Middle frontal gyrus (tissue), 1 donor: ENCODE measurements around the gene OLFML2B.
A peak's percentile ranks its signal among the peaks of the same experiment; 100 is the strongest.

Experiments used
- DNase-seq: peaks from one replicate; pipeline ENCODE4 v3.0.0-alpha.2; 2015; ENCODE audit warnings: low spot score; ENCODE audit errors: extremely low spot score

The OLFML2B gene

DNA sequence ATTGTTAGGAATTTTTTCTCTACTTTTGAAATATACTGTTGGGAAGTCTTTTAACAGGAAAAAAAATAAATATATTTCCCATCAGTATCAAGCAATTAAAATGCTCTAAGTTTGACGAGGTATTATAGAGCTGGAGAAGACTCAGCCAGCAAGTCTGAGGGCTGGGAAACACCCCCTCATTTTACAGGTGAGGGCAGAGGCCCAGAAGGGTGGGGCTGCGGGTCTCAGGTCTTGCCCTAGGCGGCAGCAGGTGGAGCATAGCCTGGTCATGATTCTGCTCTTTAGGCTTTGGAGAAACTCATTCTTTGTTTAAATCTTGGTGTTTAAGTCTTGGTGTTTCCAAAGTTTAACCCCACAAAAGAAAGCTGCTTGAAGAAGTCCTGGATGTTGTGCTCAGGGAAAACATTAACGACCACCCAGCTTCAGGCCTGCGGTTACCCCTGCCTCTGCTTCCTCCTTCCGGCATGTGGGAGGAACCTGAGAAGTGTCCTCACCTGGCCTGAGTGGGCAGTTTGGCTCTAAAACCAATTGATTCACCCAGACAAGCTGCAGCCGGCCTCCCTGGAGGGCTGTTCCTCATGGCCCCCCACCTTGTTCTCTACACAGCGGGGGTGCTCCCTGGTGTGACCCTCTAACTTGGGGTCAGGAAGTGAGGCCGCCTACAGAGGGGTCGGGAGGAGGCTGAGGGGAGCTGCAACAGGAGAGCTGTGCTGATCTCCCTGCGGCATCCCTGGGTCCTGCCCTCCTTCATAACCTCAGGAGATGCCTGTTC lies 41.7 kb downstream of the OLFML2B start:
- no peak for DNase-seq

DNA sequence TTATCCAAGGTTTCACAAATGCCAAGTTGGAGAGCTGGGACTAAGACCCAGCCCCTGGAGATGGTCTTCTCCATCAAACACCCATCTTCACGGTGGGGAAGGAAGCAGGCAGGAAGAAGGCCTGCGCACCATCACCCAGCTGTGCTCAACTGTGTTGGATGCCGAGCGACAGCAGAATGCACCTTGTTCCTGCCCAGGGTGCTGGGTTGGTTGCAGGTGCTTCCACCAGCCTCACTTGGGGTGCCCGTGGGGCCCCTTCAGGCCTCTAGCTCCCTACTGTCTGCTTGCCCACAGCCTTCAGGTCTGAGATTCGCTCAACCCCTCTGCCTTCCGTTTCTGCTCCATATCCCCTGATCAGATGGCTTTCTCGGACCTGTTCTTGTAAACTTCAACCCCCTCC lies 42.5 kb downstream of the OLFML2B start:
- no peak for DNase-seq

DNA sequence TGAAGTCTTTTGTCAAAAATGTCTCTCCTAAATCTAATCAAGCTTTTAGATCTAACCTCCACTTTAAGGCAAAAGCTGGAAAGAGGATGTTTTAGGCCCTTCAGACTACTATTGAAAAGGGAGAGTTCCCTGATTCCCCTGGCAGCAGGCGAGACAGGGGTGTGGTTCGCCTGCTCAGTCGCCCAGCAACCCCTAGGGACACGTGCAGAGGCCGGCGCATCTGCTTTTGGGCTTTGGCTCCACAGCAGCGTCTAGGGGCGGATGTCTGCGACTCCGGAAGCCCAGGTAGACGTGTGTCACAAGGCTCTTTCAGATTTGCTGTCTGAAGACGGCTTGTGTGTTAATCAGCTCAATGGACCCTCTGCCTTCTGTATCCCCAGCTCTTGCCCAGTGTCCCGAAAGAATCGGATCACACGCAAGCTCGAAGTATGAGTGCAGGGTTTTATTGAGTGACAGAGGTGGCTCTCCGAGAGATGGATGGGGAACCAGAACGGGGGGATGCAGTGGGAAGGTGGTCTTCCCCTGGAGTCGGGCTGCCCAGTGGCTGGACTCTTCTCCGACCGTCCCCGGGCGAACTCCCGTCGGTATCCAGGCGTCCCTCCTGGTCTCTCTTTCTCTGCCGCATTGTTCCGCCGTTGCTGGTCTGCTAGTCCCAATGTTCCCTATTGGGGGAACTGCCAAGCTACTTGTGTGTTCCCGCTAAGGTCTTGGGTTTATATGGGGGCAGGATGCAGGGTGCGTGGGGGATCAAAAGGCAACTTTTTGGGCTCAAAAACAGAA lies 45.5 kb downstream of the OLFML2B start:
- DNase-seq, result no peak

DNA sequence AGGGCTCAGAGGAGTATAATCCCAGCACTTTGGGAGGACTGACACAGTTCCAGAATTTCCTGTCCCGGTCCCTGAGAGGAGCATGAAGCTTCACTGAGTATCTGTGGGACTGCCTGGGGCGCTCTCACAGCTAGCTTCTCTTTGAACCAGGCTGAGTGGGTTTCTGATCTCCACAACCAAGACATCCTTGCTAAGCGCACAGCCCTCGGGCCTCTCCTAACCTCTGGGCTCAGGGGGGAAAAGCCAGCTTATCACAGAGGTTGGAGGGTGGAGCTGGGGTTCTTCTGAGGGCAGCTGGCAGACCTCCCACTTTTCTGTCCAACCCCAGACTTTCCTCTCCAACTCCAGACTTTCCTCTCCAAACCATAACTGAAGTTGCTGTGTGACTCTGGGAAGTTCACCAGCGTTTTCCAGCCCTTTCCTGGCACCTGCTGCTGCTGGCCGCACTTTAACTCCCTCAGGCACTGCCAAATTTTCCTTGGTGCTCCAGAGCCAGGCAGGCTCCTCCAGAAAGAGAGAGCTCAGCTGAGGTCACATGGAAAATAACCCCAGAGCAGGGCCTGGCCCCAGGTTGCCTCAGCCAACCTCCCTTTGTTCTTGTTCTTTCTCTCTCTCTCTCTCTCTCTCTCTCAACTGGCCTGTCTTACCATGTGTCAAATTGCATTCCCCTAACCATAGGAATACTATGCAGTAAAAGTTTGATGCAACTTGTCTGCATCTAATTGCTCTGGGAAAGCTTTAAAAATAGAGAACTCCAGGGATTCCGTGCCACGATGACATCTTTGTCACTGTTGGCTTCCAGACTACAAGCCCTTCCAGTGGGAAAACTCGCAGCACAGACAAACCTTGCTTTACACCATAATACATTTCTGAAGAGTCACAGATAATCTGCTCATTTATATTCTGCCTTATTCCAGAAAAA lies 49.5 kb downstream of the OLFML2B start:
- no peak for DNase-seq

DNA sequence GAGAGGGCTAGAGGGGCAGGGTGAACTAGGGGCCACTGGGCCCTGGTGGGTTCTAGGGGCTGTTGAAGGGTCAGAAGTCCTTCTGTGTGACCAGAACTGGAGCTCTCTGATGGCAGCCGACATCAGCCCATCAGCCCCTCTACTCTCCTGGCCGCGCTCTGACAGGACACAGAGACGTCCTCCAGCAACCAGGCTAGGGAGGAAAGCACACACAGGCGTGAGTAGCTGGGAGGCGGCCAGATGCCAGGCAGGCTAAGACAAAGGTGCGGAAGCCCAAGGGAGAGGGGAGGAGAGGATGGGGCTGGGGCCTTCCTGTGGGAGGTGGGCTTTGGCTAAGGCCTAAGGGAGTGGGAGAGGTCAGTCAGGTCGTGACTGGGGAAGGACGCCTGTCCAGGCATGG lies 50.8 kb downstream of the OLFML2B start:
- DNase-seq, result no peak

DNA sequence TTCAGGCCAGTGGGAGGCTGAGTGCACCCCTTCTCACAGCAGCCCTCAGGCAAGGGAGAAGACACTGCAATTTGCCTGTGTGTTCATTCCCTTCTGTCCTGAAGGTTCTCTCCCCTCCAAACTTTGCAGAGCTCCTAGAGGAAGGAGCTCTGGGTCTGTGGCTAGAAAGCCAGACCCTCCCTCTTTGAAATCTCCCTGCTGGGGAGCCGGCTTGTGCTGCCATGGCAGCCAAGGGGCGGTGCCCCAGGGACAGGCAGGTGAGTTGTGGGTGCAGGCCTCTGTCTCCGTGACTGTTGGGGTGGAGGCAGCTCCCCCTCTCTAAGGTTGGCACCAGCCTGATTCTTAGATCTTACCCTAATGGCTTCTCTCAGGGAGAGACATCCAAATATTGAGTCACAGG lies 53.0 kb downstream of the OLFML2B start:
- no peak for DNase-seq

DNA sequence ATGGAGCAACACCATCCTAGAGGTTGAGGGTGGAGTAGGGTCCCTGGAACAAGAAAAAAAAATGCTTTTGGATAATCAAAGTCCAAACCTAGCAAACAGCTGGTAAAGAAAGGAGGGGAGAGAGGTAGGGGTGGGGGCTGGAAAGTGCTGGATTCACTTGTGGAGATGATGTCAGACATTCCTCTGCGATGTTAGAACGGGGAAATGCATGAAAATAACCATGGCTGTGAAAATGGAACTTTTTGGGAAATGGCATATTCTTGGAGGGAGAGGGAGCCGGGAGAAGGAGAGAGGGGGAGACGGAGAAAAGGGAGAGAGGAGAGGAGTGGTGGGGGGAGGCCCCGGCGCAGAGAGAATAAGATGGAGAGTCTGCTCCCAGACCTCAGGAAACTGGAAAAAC lies 53.6 kb downstream of the OLFML2B start:
- DNase-seq, result no peak

DNA sequence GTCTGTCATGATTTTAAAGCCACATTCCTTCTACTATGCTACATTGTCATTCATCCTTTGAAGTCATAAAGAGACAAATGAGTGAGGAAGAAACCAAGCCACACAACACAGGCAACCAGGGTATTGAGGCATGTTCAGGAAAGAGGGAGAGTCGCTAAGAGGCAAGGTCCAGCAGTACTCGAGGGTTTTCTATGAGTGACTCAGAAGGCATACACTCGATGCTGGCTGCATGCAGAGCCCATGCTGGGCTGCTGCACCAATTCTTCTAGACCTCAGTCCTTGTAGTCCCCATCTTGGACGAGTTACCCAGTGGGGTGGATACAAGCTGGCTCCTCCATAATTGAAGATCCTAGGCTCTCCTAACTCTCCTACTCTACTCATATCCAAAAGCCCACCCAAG lies 57.6 kb downstream of the OLFML2B start:
- DNase-seq, result no peak

DNA sequence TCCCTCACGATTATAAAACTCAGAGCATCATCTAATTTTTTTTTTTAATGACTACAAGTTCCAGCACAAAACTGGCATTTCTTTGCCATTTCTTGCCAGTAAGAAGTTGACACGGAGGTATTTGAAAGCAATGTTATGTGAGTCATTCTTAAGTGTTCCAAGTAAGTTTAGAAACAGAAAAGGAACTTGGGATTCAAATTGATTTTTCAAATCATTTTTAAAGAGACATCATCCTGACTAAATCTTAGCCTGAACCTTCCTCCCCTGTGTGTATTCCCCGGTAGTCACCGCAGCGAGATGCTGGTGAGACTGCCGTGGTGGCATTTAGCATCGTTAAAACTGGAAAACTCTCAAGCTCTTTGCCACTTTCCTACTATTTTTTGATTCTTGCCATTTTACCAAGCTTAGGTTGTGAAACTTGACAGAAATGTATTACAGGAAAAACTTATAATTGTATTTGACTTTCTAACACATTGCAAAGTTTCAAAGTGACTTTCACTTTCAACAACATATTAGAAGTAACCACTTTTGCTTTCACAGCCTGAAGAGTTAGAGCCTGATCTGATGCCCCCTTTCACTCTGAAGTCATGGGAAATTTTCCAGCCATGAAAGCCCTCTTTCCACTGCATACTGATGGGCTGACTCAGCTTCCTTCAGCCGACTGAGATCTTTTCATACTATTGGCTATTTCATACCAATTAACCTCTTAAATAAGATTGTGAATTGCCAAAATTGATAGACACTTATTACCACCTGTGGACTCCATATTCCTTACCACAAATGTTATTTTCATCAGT lies 61.4 kb downstream of the OLFML2B start:
- DNase-seq, result no peak

DNA sequence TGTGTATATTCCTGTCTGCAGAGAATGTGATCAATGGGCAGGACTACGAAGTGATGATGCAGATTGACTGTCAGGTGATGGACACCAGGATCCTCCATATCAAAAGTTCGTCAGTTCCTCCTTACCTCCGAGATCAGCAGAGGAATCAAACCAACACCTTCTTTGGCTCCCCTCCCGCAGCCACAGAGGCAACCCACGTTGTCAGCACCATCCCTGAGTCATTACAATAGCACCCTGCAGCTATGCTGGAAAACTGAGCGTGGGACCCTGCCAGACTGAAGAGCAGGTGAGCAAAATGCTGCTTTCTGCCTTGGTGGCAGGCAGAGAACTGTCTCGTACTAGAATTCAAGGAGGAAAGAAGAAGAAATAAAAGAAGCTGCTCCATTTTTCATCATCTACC lies 65.2 kb downstream of the OLFML2B start:
- peak; percentile 13 for DNase-seq

DNA sequence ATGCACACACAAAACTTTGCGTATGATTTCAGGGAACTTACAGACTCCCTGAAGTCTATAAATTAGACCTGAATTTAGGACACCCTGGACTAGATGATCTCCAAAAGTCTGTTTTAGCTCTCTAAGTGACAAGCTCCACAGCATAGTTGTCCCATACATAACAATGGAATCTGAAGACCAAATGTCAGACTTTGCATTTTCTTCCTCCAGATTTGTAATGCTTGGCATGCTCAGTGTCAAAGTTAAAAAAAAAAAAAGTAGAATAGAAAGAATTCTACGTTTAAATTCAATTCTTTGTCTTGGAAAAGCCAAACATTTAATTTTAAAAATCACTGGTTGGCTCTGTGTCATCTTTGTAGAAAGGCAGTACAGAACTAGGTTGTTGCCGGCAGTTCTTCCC lies 66.7 kb downstream of the OLFML2B start:
- DNase-seq, result no peak

DNA sequence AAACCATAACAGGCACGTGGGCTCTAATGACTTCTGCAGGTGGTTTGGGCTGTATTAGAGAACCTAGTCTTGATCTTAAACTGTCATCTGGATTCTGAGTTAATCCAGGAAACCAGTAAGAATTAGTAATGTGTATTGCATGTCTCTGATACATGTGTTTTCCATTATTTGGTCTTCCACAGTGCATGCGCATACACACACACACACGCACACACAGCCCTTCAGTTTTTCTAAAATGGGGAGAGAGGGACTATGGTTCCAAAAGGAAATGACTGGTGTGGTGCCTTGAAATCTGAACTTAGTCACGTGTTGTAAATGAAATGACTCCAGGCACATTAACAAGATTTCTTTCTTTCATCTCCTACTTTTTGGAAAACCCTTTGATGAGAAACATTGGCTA lies 67.6 kb downstream of the OLFML2B start:
- no peak for DNase-seq

DNA sequence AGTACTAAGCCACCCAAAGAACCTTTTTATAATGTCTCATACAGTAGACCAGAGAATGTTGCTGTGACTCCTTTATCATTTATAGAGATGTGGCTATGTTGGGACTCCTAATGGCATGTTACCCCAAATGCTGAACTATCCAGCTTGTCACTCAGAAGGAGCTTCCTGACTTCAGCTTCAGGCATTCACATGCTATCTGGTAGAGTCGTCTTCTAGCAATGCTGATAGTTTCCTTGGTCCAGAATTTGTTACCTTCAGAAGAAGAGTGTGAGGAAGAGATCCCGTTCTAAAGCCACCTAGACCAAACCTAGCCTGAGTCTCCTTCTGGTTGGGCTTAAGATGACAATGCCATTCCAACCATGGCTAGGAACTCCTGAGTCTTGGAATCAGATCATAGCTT lies 68.1 kb downstream of the OLFML2B start:
- no peak for DNase-seq

DNA sequence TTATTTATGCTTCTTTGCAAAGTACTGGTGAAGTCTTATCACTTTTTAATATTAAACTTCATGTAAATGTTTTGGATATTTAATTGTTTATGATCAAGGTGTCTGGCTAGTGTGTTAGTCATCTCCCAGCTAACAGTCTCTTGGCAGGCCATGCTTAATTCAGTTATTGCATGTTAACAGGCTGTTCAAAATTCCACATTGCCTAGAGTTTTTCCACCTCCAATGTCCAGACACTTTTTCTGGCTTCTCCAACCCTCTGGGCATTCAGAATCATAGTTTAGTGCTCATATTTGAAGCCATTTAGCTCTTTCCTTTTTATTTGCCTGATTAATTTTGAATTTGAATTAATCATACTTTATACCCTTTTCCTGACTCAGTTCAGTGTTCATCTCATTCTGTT lies 69.2 kb downstream of the OLFML2B start:
- no peak for DNase-seq

DNA sequence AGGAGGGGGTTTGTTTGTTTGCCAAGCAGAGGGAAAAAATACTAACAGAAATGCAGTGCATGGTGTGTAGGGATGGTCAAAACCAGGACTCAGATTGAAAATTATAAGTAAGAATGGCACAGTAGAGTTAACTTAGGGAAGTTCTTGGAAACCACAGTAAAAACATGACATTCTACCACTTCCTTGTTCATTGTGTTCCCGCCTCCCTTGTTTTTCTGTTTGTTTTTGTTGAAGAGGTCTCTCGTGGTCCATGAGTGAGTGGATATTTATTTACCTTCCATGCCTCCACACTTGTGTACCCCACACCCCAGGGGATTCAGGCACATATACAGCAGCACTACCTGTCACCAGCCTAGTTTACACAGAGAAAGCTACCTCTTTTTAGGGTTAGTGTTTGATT lies 69.6 kb downstream of the OLFML2B start:
- DNase-seq, result no peak

DNA sequence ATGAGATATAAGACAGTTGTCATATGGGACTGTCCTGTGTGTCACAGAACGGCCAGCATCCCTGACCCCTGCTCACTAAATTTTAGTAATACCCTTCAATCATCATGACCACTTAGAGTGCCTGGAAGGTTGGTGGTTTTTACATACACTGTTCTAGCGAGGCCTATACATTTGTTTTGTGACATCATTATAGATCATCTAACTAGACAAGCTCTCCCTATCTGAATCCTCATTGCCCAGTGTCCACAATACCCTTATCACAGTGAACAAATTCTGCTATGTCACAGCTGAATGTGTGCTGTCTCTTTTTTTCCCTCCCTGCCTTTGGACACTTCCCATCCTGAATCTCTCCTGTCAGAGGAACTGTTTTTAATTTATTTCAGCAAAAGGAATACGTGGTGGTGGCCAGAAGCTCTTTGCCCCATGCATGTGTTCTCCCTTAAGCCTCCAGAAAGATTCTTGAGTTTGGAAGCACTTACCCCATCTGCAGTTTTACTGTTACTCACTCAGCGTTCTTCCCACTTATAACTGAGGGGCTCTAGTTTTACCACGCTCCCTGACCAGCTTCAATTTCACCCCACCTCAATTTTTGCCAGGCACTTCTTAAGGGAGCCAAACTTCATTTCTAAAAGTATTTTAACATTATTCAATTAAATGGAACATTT lies 70.3 kb downstream of the OLFML2B start:
- no peak for DNase-seq

DNA sequence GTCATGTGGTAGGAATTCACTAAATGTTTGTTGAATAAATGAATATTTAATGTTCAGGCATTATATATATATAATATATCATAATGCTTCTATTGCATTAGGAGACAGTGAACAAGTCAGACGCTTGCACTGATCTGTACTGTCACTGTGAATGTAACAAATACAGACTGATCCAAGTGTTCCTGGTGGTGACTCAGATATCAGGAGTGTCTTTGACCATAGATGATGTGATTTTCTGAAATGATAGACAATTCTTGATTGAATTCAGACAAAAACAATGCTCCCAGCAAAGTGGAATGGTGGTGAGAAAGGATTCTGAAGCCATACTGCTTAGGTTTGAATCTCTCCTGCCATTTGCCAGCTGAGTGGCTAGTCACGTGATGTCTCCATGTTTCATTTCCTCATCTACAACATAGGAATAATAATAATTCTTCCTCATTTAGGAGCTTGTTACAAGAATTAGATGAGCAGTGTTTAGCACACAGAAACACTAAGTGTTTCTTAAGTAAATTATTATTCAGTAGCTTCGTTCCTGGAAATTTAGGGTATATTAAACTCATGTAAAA lies 71.0 kb downstream of the OLFML2B start:
- no peak for DNase-seq

DNA sequence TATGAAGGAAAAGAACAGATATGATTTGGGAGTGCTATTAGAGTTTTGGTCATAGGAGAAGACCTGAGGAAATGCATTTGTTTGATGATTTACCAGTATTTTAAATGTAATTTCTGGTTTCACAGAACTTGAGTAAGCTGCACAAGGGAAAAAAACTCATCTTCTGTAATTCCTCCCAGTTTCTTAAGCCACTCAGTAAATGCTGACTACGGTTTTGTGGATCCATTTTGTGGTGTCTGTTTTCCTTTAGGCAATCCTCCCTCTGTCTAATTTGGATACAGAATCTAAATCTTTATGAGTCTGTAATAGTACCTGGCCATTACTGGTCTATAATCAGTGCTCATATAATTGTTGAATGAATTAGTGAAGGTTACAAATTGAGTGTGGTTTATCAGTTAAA lies 72.0 kb downstream of the OLFML2B start:
- DNase-seq, result no peak

DNA sequence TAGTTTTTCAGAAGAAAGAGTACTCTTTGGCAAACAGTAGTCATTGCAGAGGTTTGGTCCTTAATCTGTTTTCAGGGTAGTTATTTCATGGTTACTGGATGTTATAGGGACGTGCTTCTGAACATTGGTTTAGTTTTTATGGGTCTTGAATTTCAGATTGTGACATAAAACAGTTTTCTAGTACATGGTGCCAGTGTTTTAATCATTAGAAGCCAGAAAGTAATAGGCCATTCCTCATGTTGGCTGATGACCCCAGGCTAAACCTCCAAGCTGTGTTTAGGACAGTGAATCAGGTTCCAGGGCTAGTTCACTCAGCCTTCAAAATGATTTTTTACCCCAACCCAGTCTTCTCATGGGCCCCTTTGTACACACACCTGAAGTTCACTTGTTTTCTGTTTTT lies 73.3 kb downstream of the OLFML2B start:
- no peak for DNase-seq

DNA sequence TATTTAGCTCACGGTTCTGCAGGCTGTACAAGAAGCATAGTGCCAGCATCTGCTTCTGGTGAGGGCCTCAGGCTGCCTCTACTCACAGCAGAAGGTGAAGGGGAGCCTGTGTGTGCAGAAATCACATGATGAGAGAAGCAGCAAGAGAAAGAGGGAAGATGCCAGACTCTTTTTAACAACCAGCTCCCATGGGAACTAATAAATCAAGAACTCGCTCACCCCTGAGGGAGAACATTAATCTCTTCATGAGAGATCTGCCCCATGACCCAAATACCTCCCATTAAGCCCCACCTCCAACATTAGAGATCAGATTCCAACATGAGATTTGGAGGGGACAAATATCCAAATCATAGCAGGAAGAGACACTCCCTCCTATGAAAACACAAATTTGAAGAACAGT lies 74.1 kb downstream of the OLFML2B start:
- no peak for DNase-seq
